GM18858 (cell line): ENCODE results near the gene PRKAG1.

Experiments
- ATAC-seq: cut with Tn5 transposase; IDR thresholded peaks from one replicate; pipeline ENCODE4 v1.9.1; 2021; ENCODE audit not compliant: unreplicated experiment

The PRKAG1 gene

GRCh38 chr12:49050507-49051372 lies 32.2 kb upstream of the PRKAG1 start:
- no peak for ATAC-seq

GRCh38 chr12:49049566-49050224 lies 31.1 kb upstream of the PRKAG1 start:
- no peak for ATAC-seq

DNA sequence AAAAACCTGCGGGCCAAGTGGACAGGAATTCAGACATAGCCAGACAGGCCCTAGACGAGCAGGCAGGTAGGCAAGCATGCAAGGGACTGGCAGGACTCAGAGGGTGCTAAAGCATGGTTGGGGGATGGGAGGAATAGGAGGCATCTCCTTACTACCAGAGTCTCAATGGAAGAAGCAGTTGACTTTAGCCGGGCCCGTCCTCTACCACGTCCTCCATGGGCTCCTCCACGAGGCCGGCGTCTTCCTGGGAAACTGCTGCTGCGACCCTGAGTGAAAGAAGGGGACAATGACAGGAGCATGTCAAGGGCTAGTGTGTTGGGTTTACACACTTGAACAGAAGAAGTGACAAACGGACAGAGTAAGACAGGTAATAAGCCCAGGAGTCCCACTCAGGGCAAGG lies 30.4 kb upstream of the PRKAG1 start:
- no peak for ATAC-seq

- no peak for ATAC-seq
These were observed 27.7 kb upstream of the PRKAG1 start for GRCh38 chr12:49046129-49046895.

- no peak for ATAC-seq
These were observed 26.1 kb upstream of the PRKAG1 start for GRCh38 chr12:49044660-49045059.

DNA sequence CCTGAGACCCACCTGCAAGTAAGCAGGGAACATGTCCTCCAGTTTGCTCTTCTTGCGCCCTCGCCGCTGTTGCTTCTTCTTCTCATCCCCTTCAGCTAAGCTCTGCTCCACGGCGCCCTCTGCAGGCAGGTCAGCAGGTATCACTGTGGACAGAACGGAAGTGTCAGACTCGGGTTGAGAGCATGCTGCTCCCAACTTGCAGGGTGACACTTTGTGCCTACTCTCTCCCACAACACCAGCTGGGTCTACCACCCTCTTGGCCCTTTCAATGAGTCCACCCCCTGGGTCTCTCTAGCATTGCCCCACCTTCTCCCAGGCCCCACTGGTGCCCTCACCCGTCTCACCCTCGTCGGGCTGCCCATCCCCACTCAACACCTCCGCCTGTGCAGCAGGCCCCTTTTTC lies 25.3 kb upstream of the PRKAG1 start:
- no peak for ATAC-seq

DNA sequence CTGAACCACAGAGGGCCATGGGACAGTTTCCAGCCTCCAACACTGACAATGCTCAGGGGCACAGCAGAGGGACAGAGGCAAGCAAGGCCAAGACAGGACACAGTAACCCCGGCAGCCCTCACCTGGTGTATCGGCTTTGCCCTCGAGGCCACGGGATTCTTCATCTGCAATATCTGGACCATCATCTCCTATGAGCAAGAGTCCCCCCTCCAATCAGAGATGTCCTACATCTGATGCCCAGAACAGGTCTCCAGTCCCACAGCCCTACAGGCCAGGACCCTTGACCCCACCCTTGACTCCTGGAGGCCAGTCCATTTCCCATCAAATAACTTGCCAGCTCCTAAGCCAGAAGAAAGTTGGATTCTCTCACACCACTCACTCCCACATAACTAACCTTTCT lies 24.7 kb upstream of the PRKAG1 start:
- no peak for ATAC-seq

DNA sequence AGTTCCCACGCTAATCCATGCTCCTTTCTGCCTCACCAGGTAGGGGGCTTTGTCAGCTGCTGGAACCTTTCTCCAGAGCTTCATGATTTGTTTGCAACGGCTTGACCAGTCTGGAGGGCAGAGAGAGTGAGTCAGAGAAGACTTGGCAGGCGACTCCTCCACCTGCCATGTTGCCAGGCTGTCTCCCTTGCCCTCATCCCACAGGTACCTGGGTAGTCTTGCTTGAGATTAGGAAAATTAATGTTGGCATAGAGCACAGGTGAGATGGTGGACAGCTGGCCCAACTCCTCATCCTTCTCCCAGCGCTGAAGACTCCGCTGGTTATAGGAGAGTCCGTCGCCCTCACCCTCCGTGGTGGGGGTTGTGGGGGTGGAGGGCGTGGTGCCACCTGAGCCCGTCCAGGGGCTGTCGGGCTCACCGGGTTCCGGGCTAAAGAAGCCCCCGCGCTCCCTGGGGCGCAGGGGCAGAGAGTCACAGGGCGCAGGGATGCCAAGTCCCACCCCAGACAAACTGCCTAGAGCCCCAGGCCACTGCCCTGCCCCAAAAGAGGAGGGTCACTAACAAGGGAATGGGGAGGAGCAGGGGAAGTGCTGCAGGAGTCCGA lies 23.4 kb upstream of the PRKAG1 start:
- ATAC-seq, result no peak

- no peak for ATAC-seq
These were observed 22.7 kb upstream of the PRKAG1 start for GRCh38 chr12:49041036-49041880.

DNA sequence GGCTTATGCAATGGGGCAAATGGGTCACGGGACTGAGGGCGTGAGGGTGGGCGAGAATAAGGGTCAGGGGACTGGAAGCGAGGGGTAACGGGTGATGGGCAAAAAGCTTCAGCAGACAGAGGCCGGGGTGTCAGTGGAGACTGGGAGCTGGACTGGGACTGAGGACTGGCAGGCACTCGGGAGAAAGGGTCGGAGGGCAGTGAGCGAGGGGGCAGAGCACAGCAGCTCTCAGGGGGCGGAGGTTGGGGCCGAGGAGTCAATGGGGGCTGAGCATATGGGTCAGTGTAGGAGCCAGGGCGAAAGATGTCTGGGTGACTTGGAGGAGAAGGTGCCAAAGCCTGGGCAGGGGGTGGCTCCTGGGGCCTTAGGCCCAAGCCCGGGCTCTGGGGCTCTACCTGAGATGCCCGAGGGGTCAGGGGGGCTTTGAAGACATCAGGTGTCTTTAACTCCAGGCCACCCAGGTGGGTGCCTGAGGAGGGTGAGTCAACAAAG lies 21.8 kb upstream of the PRKAG1 start:
- ATAC-seq, result no peak

- no peak for ATAC-seq
These were observed 21.1 kb upstream of the PRKAG1 start for GRCh38 chr12:49039421-49040363.

DNA sequence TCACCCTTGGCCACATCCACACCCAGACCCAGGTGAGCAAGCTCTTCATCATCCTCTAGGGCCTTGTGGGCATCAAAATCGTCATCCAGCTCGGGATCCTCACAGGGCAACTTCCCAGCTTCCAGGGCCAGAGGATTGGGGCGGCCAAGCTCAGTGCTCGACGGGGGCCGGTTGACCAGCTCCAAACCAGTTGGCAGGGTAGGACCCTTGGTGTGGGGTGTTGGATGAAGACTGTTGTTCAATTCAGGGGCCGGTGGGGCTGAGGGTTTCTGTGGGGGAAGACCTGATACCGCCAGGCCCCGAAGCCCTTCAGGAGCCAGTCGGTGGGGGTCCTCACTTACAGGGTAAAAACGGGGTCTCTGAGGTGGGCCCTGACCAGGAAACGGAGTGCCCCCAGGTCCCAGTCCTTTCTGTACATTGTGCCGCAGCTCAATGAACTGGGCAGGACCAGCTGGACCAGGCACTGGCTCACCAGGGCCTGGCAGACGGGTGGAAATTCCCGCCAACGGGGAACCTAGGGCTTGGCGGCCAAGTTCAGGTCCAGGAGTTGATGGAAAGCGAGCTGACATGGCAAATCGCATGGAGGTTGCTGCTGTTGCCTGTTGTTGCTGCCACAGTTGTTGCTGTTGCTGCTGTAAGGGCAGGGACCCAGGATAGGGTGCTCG lies 19.8 kb upstream of the PRKAG1 start:
- ATAC-seq, result no peak

- no peak for ATAC-seq
These were observed 19.3 kb upstream of the PRKAG1 start for GRCh38 chr12:49037947-49038237.

DNA sequence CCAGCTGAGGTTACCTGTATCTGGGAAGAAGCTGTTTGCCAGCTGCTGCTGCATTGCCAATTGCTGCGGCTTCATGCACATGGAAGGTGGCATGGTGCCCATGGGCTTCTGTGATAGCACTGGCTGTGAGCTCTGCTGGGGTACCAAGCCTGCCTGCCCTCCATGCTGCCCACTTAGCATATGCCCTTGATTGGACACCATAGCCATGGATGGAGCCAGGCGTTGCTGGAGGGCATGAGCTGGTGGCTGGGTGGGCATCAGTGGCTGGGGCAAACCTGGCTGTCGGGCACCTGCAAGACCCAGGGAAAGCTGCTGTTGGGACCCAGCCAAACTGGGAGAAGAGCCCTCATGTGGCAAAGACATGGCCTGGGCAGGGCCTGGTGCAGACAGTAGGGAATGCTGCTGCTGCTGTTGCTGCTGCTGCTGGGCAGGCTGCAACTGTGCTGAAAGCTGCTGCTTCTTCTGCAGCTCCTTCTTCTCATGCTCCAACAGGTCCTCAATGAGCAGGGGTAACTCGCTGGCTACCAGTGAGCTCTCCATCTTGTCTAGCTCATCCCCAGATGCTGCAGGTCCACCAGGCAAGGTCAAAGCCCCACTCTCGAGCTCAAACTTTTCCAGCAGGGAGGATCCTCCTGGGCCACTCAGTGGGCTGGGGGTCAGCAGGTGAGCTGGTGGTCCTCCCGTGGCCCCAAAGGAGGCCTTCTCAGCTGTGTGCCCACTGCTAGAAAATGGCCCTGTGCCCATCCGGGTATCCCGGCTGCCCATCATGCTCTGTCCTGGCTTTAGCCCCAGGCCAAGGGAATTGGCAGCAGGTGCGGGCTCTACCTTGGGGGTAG lies 18.8 kb upstream of the PRKAG1 start:
- no peak for ATAC-seq

DNA sequence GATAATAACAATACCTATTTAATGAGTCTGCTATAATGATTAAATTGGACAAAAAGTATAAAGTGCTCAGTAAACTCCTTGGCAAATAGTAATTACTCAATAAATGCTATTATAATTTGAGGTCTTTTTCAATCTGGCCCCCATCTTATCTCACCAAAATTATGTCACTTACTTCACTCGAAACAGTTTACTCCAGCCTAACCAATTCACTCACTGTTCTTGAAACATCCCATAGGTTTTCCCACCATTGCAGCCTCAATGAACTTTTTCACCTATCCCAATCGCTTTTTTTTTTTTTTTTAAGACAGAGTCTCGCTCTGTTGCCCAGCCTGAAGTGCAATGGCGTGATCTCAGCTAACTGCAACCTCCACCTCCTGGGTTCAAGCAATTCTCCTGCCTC lies 17.5 kb upstream of the PRKAG1 start:
- ATAC-seq, result no peak

DNA sequence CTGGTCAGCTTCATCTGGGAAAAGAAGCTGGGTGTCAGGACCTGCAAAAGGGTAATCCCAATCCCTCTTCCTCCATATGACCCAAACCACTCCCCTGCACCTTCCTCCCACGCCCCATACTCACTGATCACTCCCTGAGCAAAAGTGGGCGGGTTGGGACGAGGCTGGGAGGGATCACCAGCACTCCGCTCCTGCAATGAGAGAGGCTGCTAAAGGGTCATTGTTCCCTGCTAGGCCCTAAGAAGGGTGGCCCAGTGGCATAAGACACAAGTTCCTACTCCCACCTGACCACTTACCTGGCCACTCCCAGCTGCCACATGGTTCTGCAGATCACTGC lies 15.7 kb upstream of the PRKAG1 start:
- ATAC-seq, result no peak

DNA sequence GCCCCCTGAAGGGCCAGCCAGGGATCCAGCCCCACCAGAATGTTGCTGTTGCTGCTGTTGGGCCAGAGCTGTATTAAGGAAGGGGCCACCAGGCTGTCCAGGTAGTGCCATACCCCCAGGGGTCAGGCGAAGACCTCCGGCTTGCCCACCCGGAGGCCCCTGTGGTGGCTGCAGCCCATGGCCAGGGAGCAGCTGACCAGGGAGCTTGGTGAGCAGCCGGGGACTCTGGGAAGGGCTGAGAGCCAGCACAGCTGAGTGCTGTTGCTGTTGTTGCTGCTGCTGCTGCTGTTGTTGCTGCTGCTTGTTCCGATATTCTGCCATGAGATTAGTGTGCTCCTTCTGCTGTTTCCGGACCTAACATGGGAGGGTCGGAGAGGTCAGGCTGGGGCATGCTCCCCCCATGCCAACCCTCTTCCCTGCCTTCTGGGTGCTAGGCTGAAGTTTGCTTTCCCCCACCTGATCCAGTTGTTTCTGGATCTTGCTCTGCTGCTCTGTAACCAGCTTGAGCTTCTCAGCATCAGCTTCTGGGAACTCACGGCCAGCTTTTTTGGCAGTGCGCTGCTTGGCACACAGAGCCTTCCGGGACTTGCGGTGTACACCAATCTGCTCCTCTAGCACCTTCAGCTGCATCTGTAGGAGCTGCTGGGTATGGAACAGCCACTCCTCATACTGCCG lies 15.2 kb upstream of the PRKAG1 start:
- ATAC-seq, result no peak
